GM12878 (cell line): ENCODE data around the gene CCNT2. TPM values are rescaled to one million over a fixed set of nuclear protein-coding genes. Genes with fewer than 3 reads are reported as not detected.

Experiments used
- ASH2L ChIP-seq: fragments of 300-600, 200-600 bp; sonication (generic); IDR thresholded peaks from 2 replicates; pipeline ENCODE4 v1.6.1; 2017; ENCODE audit warnings: low read depth, mild to moderate bottlenecking, borderline replicate concordance
- BCL11A ChIP-seq: IDR thresholded peaks from 2 replicates; pipeline ENCODE4 v1.6.1; 2011; ENCODE audit warnings: low read depth, low read length
- BMI1 ChIP-seq: fragments of 450-650 bp; IDR thresholded peaks from 2 replicates; pipeline ENCODE4 v1.6.1; 2016; ENCODE audit warnings: mild to moderate bottlenecking, moderate library complexity, borderline replicate concordance
- CHD1 ChIP-seq: IDR thresholded peaks from 2 replicates; pipeline ENCODE4 v1.6.1; 2012; ENCODE audit warnings: low read depth, low read length, improper control_type of control experiment
- CREM ChIP-seq: IDR thresholded peaks from 2 replicates; pipeline ENCODE4 v1.6.1; 2014; ENCODE audit warnings: antibody characterized with exemption, low read depth
- EZH2 ChIP-seq: IDR thresholded peaks from 2 replicates; pipeline ENCODE4 v1.6.1; 2012; ENCODE audit warnings: low read depth, mild to moderate bottlenecking, control low read depth, inconsistent platforms, low read length, borderline replicate concordance; ENCODE audit not compliant: control insufficient read depth
- GATAD2B ChIP-seq: fragments of 450-650 bp; conservative IDR thresholded peaks from 2 replicates; pipeline ENCODE4 v1.6.1; 2017; ENCODE audit warnings: low read depth, mild to moderate bottlenecking, moderate library complexity
- HCFC1 ChIP-seq: fragments of 150-350 bp; IDR thresholded peaks from 2 replicates; pipeline ENCODE4 v1.6.1; 2014; ENCODE audit warnings: low read length
- KAT2A ChIP-seq: conservative IDR thresholded peaks from 2 replicates; pipeline ENCODE4 v1.6.1; 2011; ENCODE audit warnings: low read depth, low read length; ENCODE audit not compliant: control insufficient read depth
- NR2C1 ChIP-seq: fragments of 450-650 bp; IDR thresholded peaks from 2 replicates; pipeline ENCODE4 v1.6.1; 2017; ENCODE audit warnings: antibody characterized with exemption, mild to moderate bottlenecking, moderate library complexity
- NR2F1 ChIP-seq: fragments of 450-650 bp; conservative IDR thresholded peaks from 2 replicates; pipeline ENCODE4 v1.6.1; 2017; ENCODE audit warnings: mild to moderate bottlenecking
- PAX8 ChIP-seq: fragments of 450-650 bp; IDR thresholded peaks from 2 replicates; pipeline ENCODE4 v1.6.1; 2017; ENCODE audit warnings: mild to moderate bottlenecking, moderate library complexity
- POLR2AphosphoS5 ChIP-seq: IDR thresholded peaks from 2 replicates; pipeline ENCODE4 v1.6.1; 2011; ENCODE audit warnings: mild to moderate bottlenecking, low read length, inconsistent platforms
- RBBP5 ChIP-seq: fragments of 200-600 bp; sonication (generic); conservative IDR thresholded peaks from 2 replicates; pipeline ENCODE4 v1.6.1; 2016
- SP1 ChIP-seq: IDR thresholded peaks from one replicate; pipeline ENCODE4 v1.6.1; 2011; ENCODE audit warnings: low read depth, low read length
- SPI1 ChIP-seq: IDR thresholded peaks from 2 replicates; pipeline ENCODE4 v1.6.1; 2011; ENCODE audit warnings: low read depth, mild to moderate bottlenecking, low read length, moderate library complexity, borderline replicate concordance; ENCODE audit not compliant: insufficient read depth
- SREBF1 ChIP-seq: IDR thresholded peaks from 2 replicates; pipeline ENCODE4 v1.6.1; 2012; ENCODE audit warnings: mild to moderate bottlenecking, low read length
- SRF ChIP-seq, 2 experiments: IDR thresholded peaks; 2 replicates each; pipeline ENCODE4 v1.6.1; 2011; ENCODE audit warnings: low read depth in 2 of 2, low read length in 2 of 2, mild to moderate bottlenecking in 1 of 2, moderate library complexity in 1 of 2
- TAF1 ChIP-seq: IDR thresholded peaks from 2 replicates; pipeline ENCODE4 v1.6.1; 2011; ENCODE audit warnings: mild to moderate bottlenecking, low read depth, low read length, borderline replicate concordance
- TCF7 ChIP-seq: IDR thresholded peaks from 2 replicates; pipeline ENCODE4 v1.6.1; 2014; ENCODE audit warnings: antibody characterized with exemption, borderline replicate concordance
- YBX1 ChIP-seq: fragments of 450-650 bp; IDR thresholded peaks from 2 replicates; pipeline ENCODE4 v1.6.1; 2016; ENCODE audit warnings: antibody characterized with exemption
- ZNF622 ChIP-seq: fragments of 450-650 bp; IDR thresholded peaks from 2 replicates; pipeline ENCODE4 v1.6.1; 2017; ENCODE audit warnings: mild to moderate bottlenecking, inconsistent platforms
- ZSCAN29 ChIP-seq: fragments of 450-650 bp; IDR thresholded peaks from 2 replicates; pipeline ENCODE4 v1.6.1; 2017; ENCODE audit warnings: mild to moderate bottlenecking, moderate library complexity
- polyA plus RNA-seq, 11 experiments: library from polyadenylated mRNA; depleted of rRNA in 4 of 11; unstranded in 6 of 11; stranded (reverse) in 5 of 11; fragments of >200 nt; fragmentation: Nextera tagmentation in 4 of 11; fragmentation: Illumina TruSeq in 1 of 11; extraction: Ambion mirVana in 4 of 11; extraction: Trizol in 1 of 11; gene quantifications; 1 replicate in 1 of 11; 2 replicates in 10 of 11; pipeline versions ENCODE4 v1.2.1 to v1.2.3, GENCODE V29; 2011 to 2016; ENCODE audit warnings: inconsistent platforms in 2 of 11, missing spikeins in 2 of 11, low read depth in 1 of 11
- total RNA-seq, 4 experiments: library from RNA; depleted of rRNA in 3 of 4; stranded (reverse); fragments of >200 nt in 3 of 4; fragmentation: Illumina TruSeq in 1 of 4; extraction: Trizol in 1 of 4; gene quantifications; 2 replicates each; pipeline versions ENCODE4 v1.2.1 to v1.2.3, GENCODE V29; 2013 to 2021
- TF ChIP-seq, protein P1 (sequence below): fragments of 450-650 bp; IDR thresholded peaks from 2 replicates; pipeline ENCODE4 v1.6.1; 2017; ENCODE audit warnings: mild to moderate bottlenecking
- TF ChIP-seq, protein P2 (sequence below): fragments of 450-650 bp; IDR thresholded peaks from 2 replicates; pipeline ENCODE4 v1.6.1; 2018; ENCODE audit warnings: mild to moderate bottlenecking, low read depth, moderate library complexity; ENCODE audit not compliant: partially characterized antibody
- TF ChIP-seq, protein P3 (sequence below): fragments of 450-650 bp; IDR thresholded peaks from 2 replicates; pipeline ENCODE4 v1.6.1; 2017; ENCODE audit warnings: borderline replicate concordance

The CCNT2 gene
- total and polyA plus RNA-seq, 10 of the 15 experiments (the other 5 are each of a cell fraction or from before 2014, with no cell fraction given): 6.0 to 25.6 (median 20.0) TPM

DNA sequence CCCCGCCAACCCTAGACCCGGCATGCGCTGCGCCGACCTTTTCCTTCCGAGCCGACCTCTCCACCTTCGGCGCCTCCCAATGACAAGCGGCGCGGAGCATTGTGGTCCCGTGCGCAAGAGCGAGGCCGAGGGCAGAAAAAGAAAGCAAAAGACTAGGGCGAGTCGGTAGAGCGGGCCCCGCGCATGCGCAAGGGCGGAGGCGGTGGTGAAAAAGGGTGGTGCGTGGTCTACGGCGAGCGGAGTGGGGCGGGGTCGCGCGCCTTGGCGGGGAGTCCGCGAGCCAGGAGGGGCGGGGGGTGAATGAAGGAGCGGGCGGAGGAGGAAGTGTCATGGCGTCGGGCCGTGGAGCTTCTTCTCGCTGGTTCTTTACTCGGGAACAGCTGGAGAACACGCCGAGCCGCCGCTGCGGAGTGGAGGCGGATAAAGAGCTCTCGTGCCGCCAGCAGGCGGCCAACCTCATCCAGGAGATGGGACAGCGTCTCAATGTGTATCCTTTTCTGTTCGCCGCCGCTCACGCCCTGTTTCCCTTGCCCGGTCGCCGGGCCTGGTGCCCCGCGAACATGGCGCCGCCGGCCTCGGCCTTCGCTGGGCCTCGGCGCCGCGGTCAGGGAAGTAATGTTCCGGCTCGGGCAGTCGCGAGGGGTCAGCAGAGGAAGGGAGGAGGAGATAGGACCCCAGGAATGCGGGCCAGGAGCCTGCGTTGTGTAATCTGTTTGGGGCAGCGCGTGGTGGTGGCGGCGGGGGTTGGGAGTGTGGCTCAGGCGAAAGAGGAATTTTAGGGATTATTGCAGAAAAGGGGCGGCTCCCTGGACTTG, at the start of gene CCNT2 (continued):
- TF ChIP-seq, protein P1, sequence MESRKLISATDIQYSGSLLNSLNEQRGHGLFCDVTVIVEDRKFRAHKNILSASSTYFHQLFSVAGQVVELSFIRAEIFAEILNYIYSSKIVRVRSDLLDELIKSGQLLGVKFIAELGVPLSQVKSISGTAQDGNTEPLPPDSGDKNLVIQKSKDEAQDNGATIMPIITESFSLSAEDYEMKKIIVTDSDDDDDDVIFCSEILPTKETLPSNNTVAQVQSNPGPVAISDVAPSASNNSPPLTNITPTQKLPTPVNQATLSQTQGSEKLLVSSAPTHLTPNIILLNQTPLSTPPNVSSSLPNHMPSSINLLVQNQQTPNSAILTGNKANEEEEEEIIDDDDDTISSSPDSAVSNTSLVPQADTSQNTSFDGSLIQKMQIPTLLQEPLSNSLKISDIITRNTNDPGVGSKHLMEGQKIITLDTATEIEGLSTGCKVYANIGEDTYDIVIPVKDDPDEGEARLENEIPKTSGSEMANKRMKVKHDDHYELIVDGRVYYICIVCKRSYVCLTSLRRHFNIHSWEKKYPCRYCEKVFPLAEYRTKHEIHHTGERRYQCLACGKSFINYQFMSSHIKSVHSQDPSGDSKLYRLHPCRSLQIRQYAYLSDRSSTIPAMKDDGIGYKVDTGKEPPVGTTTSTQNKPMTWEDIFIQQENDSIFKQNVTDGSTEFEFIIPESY: no peak
- TF ChIP-seq, protein P2, sequence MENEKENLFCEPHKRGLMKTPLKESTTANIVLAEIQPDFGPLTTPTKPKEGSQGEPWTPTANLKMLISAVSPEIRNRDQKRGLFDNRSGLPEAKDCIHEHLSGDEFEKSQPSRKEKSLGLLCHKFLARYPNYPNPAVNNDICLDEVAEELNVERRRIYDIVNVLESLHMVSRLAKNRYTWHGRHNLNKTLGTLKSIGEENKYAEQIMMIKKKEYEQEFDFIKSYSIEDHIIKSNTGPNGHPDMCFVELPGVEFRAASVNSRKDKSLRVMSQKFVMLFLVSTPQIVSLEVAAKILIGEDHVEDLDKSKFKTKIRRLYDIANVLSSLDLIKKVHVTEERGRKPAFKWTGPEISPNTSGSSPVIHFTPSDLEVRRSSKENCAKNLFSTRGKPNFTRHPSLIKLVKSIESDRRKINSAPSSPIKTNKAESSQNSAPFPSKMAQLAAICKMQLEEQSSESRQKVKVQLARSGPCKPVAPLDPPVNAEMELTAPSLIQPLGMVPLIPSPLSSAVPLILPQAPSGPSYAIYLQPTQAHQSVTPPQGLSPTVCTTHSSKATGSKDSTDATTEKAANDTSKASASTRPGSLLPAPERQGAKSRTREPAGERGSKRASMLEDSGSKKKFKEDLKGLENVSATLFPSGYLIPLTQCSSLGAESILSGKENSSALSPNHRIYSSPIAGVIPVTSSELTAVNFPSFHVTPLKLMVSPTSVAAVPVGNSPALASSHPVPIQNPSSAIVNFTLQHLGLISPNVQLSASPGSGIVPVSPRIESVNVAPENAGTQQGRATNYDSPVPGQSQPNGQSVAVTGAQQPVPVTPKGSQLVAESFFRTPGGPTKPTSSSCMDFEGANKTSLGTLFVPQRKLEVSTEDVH: no peak
- TF ChIP-seq PAX8: 0 out of 2 replicates have a peak, but pooled peaks have one; percentile 55
- TF ChIP-seq HCFC1: peak; percentile 80
- TF ChIP-seq GATAD2B: peak; percentile 66; the same call in 1 of the 2 replicates
- TF ChIP-seq EZH2: no peak
- peak; percentile 96 for TF ChIP-seq NR2F1
- peak; percentile 98 for TF ChIP-seq CREM
- no peak for TF ChIP-seq SREBF1
- TF ChIP-seq SRF (IDR thresholded peaks at IDR 0.05; ENCODE audit: low read depth in 2 of 2, low read length in 2 of 2): peak in 1 of 2 experiments; percentile 82; a peak in 2 of 4 replicates
- TF ChIP-seq POLR2AphosphoS5: peak; percentile 85
- no peak for TF ChIP-seq TCF7
- TF ChIP-seq, protein P3, sequence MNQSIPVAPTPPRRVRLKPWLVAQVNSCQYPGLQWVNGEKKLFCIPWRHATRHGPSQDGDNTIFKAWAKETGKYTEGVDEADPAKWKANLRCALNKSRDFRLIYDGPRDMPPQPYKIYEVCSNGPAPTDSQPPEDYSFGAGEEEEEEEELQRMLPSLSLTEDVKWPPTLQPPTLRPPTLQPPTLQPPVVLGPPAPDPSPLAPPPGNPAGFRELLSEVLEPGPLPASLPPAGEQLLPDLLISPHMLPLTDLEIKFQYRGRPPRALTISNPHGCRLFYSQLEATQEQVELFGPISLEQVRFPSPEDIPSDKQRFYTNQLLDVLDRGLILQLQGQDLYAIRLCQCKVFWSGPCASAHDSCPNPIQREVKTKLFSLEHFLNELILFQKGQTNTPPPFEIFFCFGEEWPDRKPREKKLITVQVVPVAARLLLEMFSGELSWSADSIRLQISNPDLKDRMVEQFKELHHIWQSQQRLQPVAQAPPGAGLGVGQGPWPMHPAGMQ: no peak
- no peak for TF ChIP-seq CHD1
- TF ChIP-seq SP1: peak; percentile 79
- 0 out of 2 replicates have a peak, but pooled peaks have one; percentile 45 for TF ChIP-seq RBBP5
- TF ChIP-seq ZNF622: no peak
- peak; percentile 82; the same call in 1 of the 2 replicates for TF ChIP-seq ASH2L
- no peak for TF ChIP-seq YBX1
- TF ChIP-seq SPI1: peak; percentile 51; the same call in 1 of the 2 replicates
- no peak for TF ChIP-seq KAT2A
- TF ChIP-seq NR2C1: peak; percentile 95
- peak; percentile 82 for TF ChIP-seq TAF1
- no peak for TF ChIP-seq BCL11A
- TF ChIP-seq ZSCAN29: no peak
- TF ChIP-seq BMI1: no peak
